Measurements from ENCODE around the gene HDGF. TPM values are rescaled to one million over a fixed set of nuclear protein-coding genes. Genes with fewer than 3 reads are reported as not detected.

HDGF gene
- total and polyA plus RNA-seq, 10 donors: 48.8 to 143 (median 95.6) TPM

DNA sequence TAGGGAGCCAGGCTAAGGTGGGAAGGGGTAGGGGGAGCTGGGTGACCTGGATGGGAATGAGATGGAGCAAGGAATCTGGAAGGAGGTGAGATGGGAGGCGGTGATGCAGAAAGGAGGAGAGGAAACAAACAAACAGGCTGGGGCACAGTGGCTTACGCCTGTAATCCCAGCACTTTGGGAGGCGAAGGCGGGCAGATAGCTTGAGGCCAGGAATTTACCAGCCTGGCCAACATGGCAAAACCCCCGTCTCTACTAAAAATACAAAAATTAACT lies 56.8 kb downstream of the HDGF start:
- H3K27me3 ChIP-seq (replicated peaks in 1 of 7): peaks cover 0 to 85% (median 42%) of the 10 kb centered on the region in 7 donors
- no peaks in the 10 kb centered on the region for H3K9me3 ChIP-seq
- no peak overlapping the region for H3K27ac ChIP-seq
- intact Hi-C loops (cut with DNase I; ENCODE audit: low total_unique reads): no loop called here
- TF ChIP-seq CTCF (IDR thresholded peaks at IDR 0.05 in 8 of 11, conservative IDR thresholded peaks at IDR 0.05 in 3 of 11) (no peak), POLR2AphosphoS5 (IDR thresholded peaks at IDR 0.05) (no peak), POLR2A (IDR thresholded peaks at IDR 0.05) (no peak)
- 91 to 97% (median 95%) methylated on average over 5 of the region's 5 CpGs for WGBS, 5 donors
- H3K4me3 ChIP-seq: no peak overlapping the region
- no peak for DNase-seq
- no peaks in the 10 kb centered on the region for H3K36me3 ChIP-seq
- peaks cover 3 to 43% (median 26%) of the 10 kb centered on the region in 6 donors for H3K4me1 ChIP-seq

DNA sequence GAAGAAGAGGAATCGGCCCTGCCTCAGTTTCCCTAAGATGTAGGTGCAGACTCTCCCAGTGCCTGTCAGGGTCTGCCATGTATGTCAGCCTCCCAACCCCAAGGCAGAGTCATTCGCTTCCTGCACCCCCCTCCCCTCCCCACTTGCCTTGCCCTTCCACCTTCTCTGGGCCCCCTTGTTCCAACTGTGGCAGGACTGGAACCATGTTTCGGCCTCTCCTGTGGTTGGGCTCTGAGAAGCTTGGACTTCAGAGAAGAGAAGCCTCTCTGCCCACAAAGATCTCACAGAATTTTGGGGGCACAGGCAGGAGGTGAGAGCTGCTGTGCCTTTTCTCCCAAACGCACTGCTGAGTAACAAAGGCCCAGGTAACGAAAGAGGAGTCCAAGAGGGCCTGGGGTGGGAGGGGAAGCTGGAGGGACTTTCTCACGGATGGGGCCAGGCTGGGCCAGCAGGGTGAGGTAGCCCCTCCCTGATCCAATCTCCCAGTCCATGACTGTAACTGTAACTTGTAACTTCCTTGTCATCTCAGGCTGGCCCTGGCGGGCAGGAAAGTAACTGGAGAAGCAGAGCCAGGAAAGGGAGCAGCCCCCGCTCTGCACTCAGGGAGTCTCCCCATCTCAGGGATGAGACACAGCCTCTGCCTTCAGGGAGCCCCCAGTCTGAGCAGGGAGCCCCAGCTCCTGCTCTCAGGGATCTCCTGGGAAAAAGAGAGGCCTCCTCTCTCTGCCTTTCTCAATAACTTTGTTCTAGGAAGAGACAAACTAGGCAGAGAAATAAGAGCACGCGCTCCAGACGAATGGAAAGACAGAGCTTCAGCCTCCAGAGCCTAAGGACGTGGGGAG lies 57.4 kb downstream of the HDGF start:
- Histone ChIP-seq H3K27ac (no peak overlapping the region), H3K4me1 (peaks cover 5 to 49% (median 32%) of the 10 kb centered on the region in 6 donors), H3K27me3 (replicated peaks in 1 of 7) (peaks cover 0 to 88% (median 42%) of the 10 kb centered on the region in 7 donors), H3K9me3 (no peaks in the 10 kb centered on the region), H3K4me3 (no peak overlapping the region), H3K36me3 (no peaks in the 10 kb centered on the region)
- intact Hi-C loops (cut with DNase I; ENCODE audit: low total_unique reads): no loop called here
- DNase-seq: no peak
- WGBS, 5 donors: 67 to 89% (median 80%) methylated on average over 12 of the region's 12 CpGs
- TF ChIP-seq CTCF (IDR thresholded peaks at IDR 0.05 in 8 of 11, conservative IDR thresholded peaks at IDR 0.05 in 3 of 11) (no peak), POLR2AphosphoS5 (IDR thresholded peaks at IDR 0.05) (no peak), POLR2A (IDR thresholded peaks at IDR 0.05) (no peak)

- Histone ChIP-seq H3K27me3 (replicated peaks in 1 of 7) (peaks cover 0 to 92% (median 42%) of the 10 kb centered on the region in 7 donors), H3K27ac (peak overlapping the region in 1 of 8 donors; percentile 45), H3K9me3 (no peaks in the 10 kb centered on the region), H3K36me3 (no peaks in the 10 kb centered on the region), H3K4me3 (no peak overlapping the region), H3K4me1 (peaks cover 5 to 51% (median 33%) of the 10 kb centered on the region in 6 donors)
- TF ChIP-seq POLR2AphosphoS5 (IDR thresholded peaks at IDR 0.05): no peak
- no peak for TF ChIP-seq POLR2A (IDR thresholded peaks at IDR 0.05)
- TF ChIP-seq CTCF (IDR thresholded peaks at IDR 0.05 in 8 of 11, conservative IDR thresholded peaks at IDR 0.05 in 3 of 11): no peak
- WGBS, 5 donors: 35 to 46% (median 40%) methylated on average over 14 to 16 of the region's 16 CpGs
- DNase-seq: no peak
- intact Hi-C loops (cut with DNase I; ENCODE audit: low total_unique reads): no loop called here
Measured at GRCh38 chr1:156692925-156693847, 58.3 kb downstream of the HDGF start.

Data from spleen (tissue), 11 donors.